HG02938 (cell line): Measurements from ENCODE around the gene NBPF8.
"Not testable (repeated sequence)": the region's sequence is repeated elsewhere in the genome, so short reads cannot be mapped to it uniquely, and the experiment has no call there.

ENCODE experiments used
- ATAC-seq: cut with Tn5 transposase; IDR thresholded peaks from one replicate; pipeline ENCODE4 v1.9.1; 2021; ENCODE audit warnings: mild to moderate bottlenecking, moderate library complexity; ENCODE audit not compliant: unreplicated experiment

NBPF8 gene, protein sequence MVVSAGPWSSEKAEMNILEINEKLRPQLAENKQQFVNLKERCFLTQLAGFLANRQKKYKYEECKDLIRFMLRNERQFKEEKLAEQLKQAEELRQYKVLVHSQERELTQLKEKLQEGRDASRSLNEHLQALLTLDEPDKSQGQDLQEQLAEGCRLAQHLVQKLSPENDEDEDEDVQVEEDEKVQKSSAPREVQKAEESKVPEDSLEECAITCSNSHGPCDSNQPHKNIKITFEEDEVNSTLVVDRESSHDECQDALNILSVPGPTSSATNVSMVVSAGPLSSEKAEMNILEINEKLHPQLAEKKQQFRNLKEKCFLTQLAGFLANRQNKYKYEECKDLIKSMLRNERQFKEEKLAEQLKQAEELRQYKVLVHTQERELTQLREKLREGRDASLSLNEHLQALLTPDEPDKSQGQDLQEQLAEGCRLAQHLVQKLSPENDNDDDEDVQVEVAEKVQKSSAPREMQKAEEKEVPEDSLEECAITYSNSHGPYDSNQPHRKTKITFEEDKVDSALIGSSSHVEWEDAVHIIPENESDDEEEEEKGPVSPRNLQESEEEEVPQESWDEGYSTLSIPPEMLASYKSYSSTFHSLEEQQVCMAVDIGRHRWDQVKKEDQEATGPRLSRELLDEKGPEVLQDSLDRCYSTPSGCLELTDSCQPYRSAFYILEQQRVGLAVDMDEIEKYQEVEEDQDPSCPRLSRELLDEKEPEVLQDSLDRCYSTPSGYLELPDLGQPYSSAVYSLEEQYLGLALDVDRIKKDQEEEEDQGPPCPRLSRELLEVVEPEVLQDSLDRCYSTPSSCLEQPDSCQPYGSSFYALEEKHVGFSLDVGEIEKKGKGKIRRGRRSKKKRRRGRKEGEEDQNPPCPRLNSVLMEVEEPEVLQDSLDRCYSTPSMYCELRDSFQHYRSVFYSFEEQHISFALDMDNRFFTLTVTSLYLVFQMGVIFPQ

GRCh38 chr1:120414911-120415480, at the start of gene NBPF8:
Gene NBPF8, plus strand, starts transcription at chr1:120415035. Its CDS starts 21,488 bp downstream, at chr1:120436523.
- ATAC-seq = peak; percentile 95

DNA sequence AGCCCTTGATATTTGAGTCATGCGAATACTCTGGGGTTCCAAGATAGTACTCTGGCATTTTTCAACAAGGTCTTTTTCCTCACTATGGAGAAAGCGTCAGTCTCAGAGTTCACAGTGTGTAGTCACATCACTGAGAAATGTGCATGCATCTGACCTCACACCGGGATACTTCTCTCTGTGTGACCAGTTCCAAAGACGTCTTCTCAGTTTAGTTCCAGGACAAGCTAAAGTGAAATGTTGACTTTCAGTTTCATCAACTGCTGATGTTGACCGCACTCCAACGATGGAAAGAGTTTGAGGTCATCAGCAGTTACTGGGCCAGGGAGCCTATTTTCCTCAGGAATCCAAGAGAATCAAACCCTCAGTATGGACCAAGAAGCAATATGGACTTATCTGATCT, 47.1 kb upstream of the NBPF8 start:
- ATAC-seq = not testable (repeated sequence)

DNA sequence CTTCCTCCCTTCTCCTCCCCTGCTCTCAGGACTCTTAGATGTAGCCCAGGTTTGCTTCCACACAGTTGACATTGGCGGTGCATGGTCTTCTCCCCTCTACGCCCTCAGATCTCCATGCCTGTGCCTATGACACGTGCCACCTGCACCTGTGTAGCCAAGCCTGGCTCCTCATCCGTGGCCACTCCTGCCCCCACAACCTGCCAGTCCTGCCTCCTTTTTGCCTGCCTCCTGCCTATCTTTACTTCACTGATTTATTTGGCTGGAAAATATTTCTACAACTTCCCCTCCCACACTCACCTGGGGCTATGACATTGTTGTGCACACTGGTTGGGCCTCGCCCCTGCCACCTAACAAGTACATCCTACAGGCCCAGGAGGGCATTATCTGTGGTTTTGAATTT, 28.2 kb upstream of the NBPF8 start:
- not testable (repeated sequence) for ATAC-seq

DNA sequence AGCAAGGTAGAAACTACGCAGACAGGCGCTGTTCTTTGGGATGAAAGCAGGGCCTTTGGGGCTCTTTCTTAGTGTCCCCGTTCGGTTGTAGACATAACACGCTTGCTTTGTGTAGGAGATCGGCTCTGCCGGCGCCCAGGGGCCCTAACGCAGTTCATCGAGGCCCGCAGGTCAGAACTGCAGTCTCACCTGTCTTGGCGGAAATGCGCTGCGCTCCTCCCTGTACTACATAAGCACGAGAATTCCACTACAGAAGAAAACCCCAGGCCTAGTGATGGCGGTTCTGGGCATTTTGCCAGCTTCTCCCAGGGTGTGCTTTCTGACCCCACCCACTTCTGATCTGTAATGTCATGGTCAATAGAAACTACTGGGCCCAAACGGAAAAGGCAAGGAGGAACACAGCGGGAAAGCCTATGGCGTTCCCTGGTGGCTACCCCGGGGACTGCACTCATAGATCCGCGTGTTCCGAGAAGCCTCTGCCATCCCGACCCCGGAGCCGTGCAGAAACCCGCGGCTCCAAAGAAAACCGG, 26.2 kb upstream of the NBPF8 start:
- not testable (repeated sequence) for ATAC-seq

DNA sequence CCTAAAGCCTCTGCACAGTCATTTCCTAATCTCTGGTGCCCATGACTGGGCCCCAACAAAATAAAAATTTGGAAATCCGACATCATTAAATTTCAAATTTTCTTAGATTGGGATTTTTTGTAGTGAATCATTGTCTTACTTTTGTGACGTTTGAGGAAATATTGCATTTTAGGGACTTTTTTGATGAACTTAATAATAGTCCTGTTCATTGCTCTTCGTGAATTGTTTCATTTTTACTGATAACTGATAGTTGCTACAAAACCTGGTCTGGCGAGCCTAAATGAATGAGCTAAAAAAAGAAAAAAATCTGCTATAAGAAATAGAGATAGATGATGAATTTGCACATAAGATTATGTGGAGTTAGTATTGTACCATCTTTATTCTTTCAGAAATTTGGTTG, 23.5 kb upstream of the NBPF8 start:
- ATAC-seq = not testable (repeated sequence)

GRCh38 chr1:120393316-120394232, 21.3 kb upstream of the NBPF8 start:
- not testable (repeated sequence) for ATAC-seq

- ATAC-seq = not testable (repeated sequence)
These were observed 9.5 kb upstream of the NBPF8 start for GRCh38 chr1:120405348-120405747.

GRCh38 chr1:120414451-120414850, 384 bp upstream of the NBPF8 start:
- not testable (repeated sequence) for ATAC-seq

DNA sequence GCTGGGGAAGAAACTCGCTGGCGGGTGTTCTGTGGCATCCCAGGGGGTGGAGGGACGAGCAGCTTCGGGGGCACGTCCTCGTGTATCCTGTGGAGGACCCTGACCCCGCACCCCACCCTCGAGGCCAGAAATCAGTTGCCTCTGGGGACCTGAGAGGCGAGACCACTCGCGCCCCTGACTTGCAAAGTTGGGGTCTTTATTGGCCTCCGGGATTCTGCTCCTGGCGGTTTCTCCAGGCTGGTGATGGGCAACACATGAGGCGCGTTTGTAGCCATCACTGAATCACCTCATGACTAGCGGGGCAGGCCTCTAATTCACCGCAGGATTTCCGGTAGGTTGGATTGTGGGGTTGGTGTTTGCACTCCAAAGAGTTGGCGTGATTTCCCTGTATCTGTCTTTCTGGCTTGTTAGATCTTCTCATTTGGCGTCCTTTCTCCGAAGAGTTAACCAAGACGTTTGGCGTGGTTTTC, 692 bp downstream of the NBPF8 start:
- ATAC-seq = peak; percentile 45

DNA sequence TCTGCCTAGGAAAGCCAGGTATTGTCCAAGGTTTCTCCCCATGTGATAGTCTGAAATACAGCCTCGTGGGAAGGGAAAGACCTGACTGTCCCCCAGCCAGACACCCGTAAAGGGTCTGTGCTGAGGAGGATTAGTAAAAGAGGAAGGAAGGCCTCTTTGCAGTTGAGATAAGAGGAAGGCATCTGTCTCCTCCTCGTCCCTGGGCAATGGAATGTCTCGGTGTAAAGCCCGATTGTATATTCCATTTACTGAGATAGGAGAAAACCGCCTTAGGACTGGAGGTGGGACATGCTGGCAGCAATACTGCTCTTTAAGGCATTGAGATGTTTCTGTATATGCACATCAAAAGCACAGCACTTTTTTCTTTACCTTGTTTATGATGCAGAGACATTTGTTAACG, 10.2 kb downstream of the NBPF8 start:
- not testable (repeated sequence) for ATAC-seq

GRCh38 chr1:120431626-120432025, 16.8 kb downstream of the NBPF8 start:
- ATAC-seq = not testable (repeated sequence)

- ATAC-seq = not testable (repeated sequence)
These were observed 19.0 kb downstream of the NBPF8 start for GRCh38 chr1:120433831-120434230.

GRCh38 chr1:120449124-120449523, 34.3 kb downstream of the NBPF8 start:
- not testable (repeated sequence) for ATAC-seq
